ENCODE measurements around the gene ZFAND3. TPM values are rescaled to one million over a fixed set of nuclear protein-coding genes. Genes with fewer than 3 reads are reported as not detected.
"Not testable (repeated sequence)": the region's sequence is repeated elsewhere in the genome, so short reads cannot be mapped to it uniquely, and the experiment has no call there.

ZFAND3 gene
- polyA plus RNA-seq, 10 donors: 72.6 to 114 (median 89.2) TPM

GRCh38 chr6:37928217-37928616 lies 108.7 kb downstream of the ZFAND3 start:
- no peak for DNase-seq

GRCh38 chr6:37930288-37930971 lies 110.9 kb downstream of the ZFAND3 start:
- no peak for DNase-seq

GRCh38 chr6:37931066-37931465 lies 111.5 kb downstream of the ZFAND3 start:
- no peak for DNase-seq

- DNase-seq: no peak
Measured at GRCh38 chr6:37934276-37934675, 114.7 kb downstream of the ZFAND3 start.

- no peak for DNase-seq
Measured at GRCh38 chr6:37936150-37936549, 116.6 kb downstream of the ZFAND3 start.

GRCh38 chr6:37936906-37937305 lies 117.4 kb downstream of the ZFAND3 start:
- DNase-seq: no peak

- DNase-seq: no peak
Measured at GRCh38 chr6:37938909-37939308, 119.4 kb downstream of the ZFAND3 start.

- peak; percentile 30 to 50 (median 43) for DNase-seq
Measured at GRCh38 chr6:37940074-37940847, 120.7 kb downstream of the ZFAND3 start.

GRCh38 chr6:37941871-37942270 lies 122.3 kb downstream of the ZFAND3 start:
- no peak for DNase-seq

- no peak for DNase-seq
Measured at GRCh38 chr6:37942606-37943376, 123.3 kb downstream of the ZFAND3 start.

GRCh38 chr6:37943436-37944058 lies 124.0 kb downstream of the ZFAND3 start:
- no peak for DNase-seq

GRCh38 chr6:37946057-37946456 lies 126.5 kb downstream of the ZFAND3 start:
- no peak for DNase-seq

- DNase-seq: no peak
Measured at GRCh38 chr6:37947468-37947867, 127.9 kb downstream of the ZFAND3 start.

GRCh38 chr6:37948584-37948983 lies 129.1 kb downstream of the ZFAND3 start:
- not testable (repeated sequence) for DNase-seq

GRCh38 chr6:37952027-37952426 lies 132.5 kb downstream of the ZFAND3 start:
- no peak for DNase-seq

GRCh38 chr6:37954791-37955190 lies 135.3 kb downstream of the ZFAND3 start:
- DNase-seq: no peak

GRCh38 chr6:37956711-37957275 lies 137.3 kb downstream of the ZFAND3 start:
- no peak for DNase-seq

GRCh38 chr6:37959061-37959460 lies 139.5 kb downstream of the ZFAND3 start:
- no peak for DNase-seq

GRCh38 chr6:37960139-37960935 lies 140.8 kb downstream of the ZFAND3 start:
- DNase-seq: no peak

GRCh38 chr6:37962481-37963080 lies 143.1 kb downstream of the ZFAND3 start:
- DNase-seq: not testable (repeated sequence)
